CD4-positive, alpha-beta T cell (primary cell): Measurements from ENCODE around the gene HMCN1. TPM values are rescaled to one million over a fixed set of nuclear protein-coding genes. Genes with fewer than 3 reads are reported as not detected.

ENCODE experiments used
- ATAC-seq: fragments of 200-7000 bp; cut with Tn5 transposase; one replicate; pipeline ENCODE4 v1.10.0; 2022; ENCODE audit warnings: mild to moderate bottlenecking; ENCODE audit not compliant: poor library complexity
- CTCF ChIA-PET: fragments of 350-600 bp; sonication (Branson Sonifier 250); formaldehyde crosslinking; loops from one replicate; lab custom pipeline; 2021; ENCODE audit warnings: antibody characterized with exemption, inconsistent platforms; lab: Charles Lee
- POLR2A ChIA-PET: fragments of 350-600 bp; sonication (Branson Sonifier 250); formaldehyde crosslinking; loops from one replicate; lab custom pipeline; 2021; ENCODE audit warnings: antibody characterized with exemption, inconsistent platforms; lab: Charles Lee
- DNase-seq, 14 experiments: peaks; one replicate each; pipeline ENCODE4 v3.0.0-alpha.2; 2013 to 2020; ENCODE audit warnings: mixed read lengths in 2 of 14
- H3K27ac ChIP-seq, 2 donors: one replicate each; pipeline versions ENCODE4 v1.5.1 to v1.7.0; 2013; ENCODE audit warnings: low read length in 2 of 2, low read depth in 1 of 2, mild to moderate bottlenecking in 1 of 2
- H3K27me3 ChIP-seq, 2 experiments: 1 replicate in 1 of 2; 2 replicates in 1 of 2; pipeline versions ENCODE4 v1.6.1 to v1.7.0; 2013; ENCODE audit warnings: low read length in 2 of 2, control low read depth in 1 of 2, mild to moderate bottlenecking in 1 of 2, moderate library complexity in 1 of 2; ENCODE audit not compliant: insufficient read depth in 2 of 2, control insufficient read depth in 1 of 2
- H3K36me3 ChIP-seq: one replicate; pipeline ENCODE4 v1.6.1; 2013; ENCODE audit warnings: low read length, control low read depth; ENCODE audit not compliant: insufficient read depth
- H3K4me1 ChIP-seq: one replicate; pipeline ENCODE4 v1.6.1; 2013; ENCODE audit warnings: low read length, control low read depth; ENCODE audit not compliant: insufficient read depth
- H3K4me3 ChIP-seq: one replicate; pipeline ENCODE4 v1.5.1; 2013; ENCODE audit warnings: mild to moderate bottlenecking, low read length, moderate library complexity
- H3K9me3 ChIP-seq, 2 experiments: 1 replicate in 1 of 2; 2 replicates in 1 of 2; pipeline versions ENCODE4 v1.6.1 to v1.7.0; 2013; ENCODE audit warnings: low read length in 2 of 2, mild to moderate bottlenecking in 2 of 2, control low read depth in 1 of 2, moderate library complexity in 1 of 2; ENCODE audit not compliant: control insufficient read depth in 1 of 2, insufficient read depth in 1 of 2
- H3K27ac Mint-ChIP-seq: one replicate; pipeline ENCODE4 v1.8.0; 2020; ENCODE audit warnings: mixed read lengths
- H3K27me3 Mint-ChIP-seq: one replicate; pipeline ENCODE4 v1.8.0; 2021; ENCODE audit warnings: mixed read lengths
- H3K36me3 Mint-ChIP-seq: one replicate; pipeline ENCODE4 v1.8.0; 2021; ENCODE audit warnings: low read depth, mixed read lengths
- H3K4me1 Mint-ChIP-seq: one replicate; pipeline ENCODE4 v1.8.0; 2021; ENCODE audit warnings: low read depth, mixed read lengths
- H3K4me3 Mint-ChIP-seq: one replicate; pipeline ENCODE4 v1.8.0; 2020; ENCODE audit warnings: mild to moderate bottlenecking, mixed read lengths
- H3K9me3 Mint-ChIP-seq: one replicate; pipeline ENCODE4 v1.8.0; 2020; ENCODE audit warnings: mixed read lengths
- CTCF ChIP-seq: fragments of 200-600 bp; IDR thresholded peaks from one replicate; pipeline ENCODE4 v1.8.0; 2022; ENCODE audit warnings: antibody characterized with exemption, mild to moderate bottlenecking
- intact Hi-C, 2 experiments: fragments of 100-400 bp; cut with DNase I in 1 of 2; cut with micrococcal nuclease in 1 of 2; formaldehyde crosslinking; loops; one replicate each; pipeline versions ENCODE4 v1.15.1 to v1.9.0; 2023 to 2025; cut with DNase I, micrococcal nuclease
- total RNA-seq, 174 experiments: library from RNA in 2 of 174; stranded (reverse) in 2 of 174; gene quantifications; one replicate each; pipeline ENCODE4 v1.2.3 and lab custom pipeline; 2021 to 2026

HMCN1 gene
- total RNA-seq, 2 experiments from 2014 or later: 0.14 TPM

- intact Hi-C loops: no loop called here
Observed at GRCh38 chr1:186118724-186119123, 384.5 kb downstream of the HMCN1 start.

GRCh38 chr1:186122837-186123236 is 388.6 kb downstream of the HMCN1 start:
- Histone ChIP-seq H3K4me1 (no peaks in the 10 kb centered on the region), H3K9me3 (no peaks in the 10 kb centered on the region), H3K27ac (no peak overlapping the region), H3K36me3 (no peaks in the 10 kb centered on the region), H3K27me3 (no peaks in the 10 kb centered on the region), H3K4me3 (no peak overlapping the region)
- ChIA-PET POLR2A (no interaction called here), CTCF (no interaction called here)
- DNase-seq (no peak), ATAC-seq (no peak)
- Mint-ChIP-seq H3K4me3 (no peak overlapping the region), H3K36me3 (no peaks in the 10 kb centered on the region), H3K27ac (no peak overlapping the region), H3K9me3 (no peaks in the 10 kb centered on the region), H3K27me3 (peaks cover 4% of the 10 kb centered on the region), H3K4me1 (no peaks in the 10 kb centered on the region)
- intact Hi-C loops: no loop called here
- TF ChIP-seq CTCF: no peak

More at GRCh38 chr1:186118724-186119123, 384.5 kb downstream of the HMCN1 start:
- Mint-ChIP-seq H3K4me3 (no peak overlapping the region), H3K4me1 (no peaks in the 10 kb centered on the region), H3K27ac (no peak overlapping the region), H3K36me3 (no peaks in the 10 kb centered on the region), H3K27me3 (peaks cover 9% of the 10 kb centered on the region), H3K9me3 (no peaks in the 10 kb centered on the region)
- no peaks in the 10 kb centered on the region for H3K4me1 ChIP-seq
- H3K27ac ChIP-seq: no peak overlapping the region
- H3K4me3 ChIP-seq: no peak overlapping the region
- TF ChIP-seq CTCF: no peak
- H3K27me3 ChIP-seq: no peaks in the 10 kb centered on the region
- no peak for DNase-seq
- ATAC-seq: no peak
- H3K36me3 ChIP-seq: no peaks in the 10 kb centered on the region
- POLR2A ChIA-PET: no interaction called here
- CTCF ChIA-PET: no interaction called here
- H3K9me3 ChIP-seq: no peaks in the 10 kb centered on the region

- peaks cover 9% of the 10 kb centered on the region for H3K27me3 Mint-ChIP-seq
- no peak for DNase-seq
Observed at GRCh38 chr1:186125035-186125434, 390.8 kb downstream of the HMCN1 start.

More at GRCh38 chr1:186125035-186125434, 390.8 kb downstream of the HMCN1 start:
- Histone ChIP-seq H3K27me3 (no peaks in the 10 kb centered on the region), H3K4me3 (no peak overlapping the region), H3K4me1 (no peaks in the 10 kb centered on the region), H3K9me3 (no peaks in the 10 kb centered on the region), H3K36me3 (no peaks in the 10 kb centered on the region), H3K27ac (no peak overlapping the region)
- intact Hi-C loops: no loop called here
- ChIA-PET POLR2A (no interaction called here), CTCF (no interaction called here)
- no peak overlapping the region for H3K27ac Mint-ChIP-seq
- no peak overlapping the region for H3K4me3 Mint-ChIP-seq
- no peaks in the 10 kb centered on the region for H3K4me1 Mint-ChIP-seq
- no peaks in the 10 kb centered on the region for H3K9me3 Mint-ChIP-seq
- TF ChIP-seq CTCF: no peak
- ATAC-seq: no peak
- H3K36me3 Mint-ChIP-seq: no peaks in the 10 kb centered on the region
